ENCODE measurements around the gene TRAPPC2L.

TRAPPC2L gene

GRCh38 chr16:88862968-88863367 is 6.0 kb downstream of the TRAPPC2L start:
- no peak overlapping the region for H4K91ac ChIP-seq (ENCODE audit: low read depth, low read length, poor library complexity)
- H3K27ac ChIP-seq (replicated peaks; ENCODE audit: low read length): no peak overlapping the region
- peaks cover 17 to 32% of the 10 kb centered on the region in 2 donors for H3K36me3 ChIP-seq (replicated peaks in 1 of 2; ENCODE audit: control insufficient read depth in 2 of 2, insufficient read depth in 2 of 2, low read length in 2 of 2)
- H3K23ac ChIP-seq (ENCODE audit: low read depth, low read length, poor library complexity): no peak overlapping the region
- peak overlapping the region in 1 of 2 donors; percentile 43 for H3K4me3 ChIP-seq (ENCODE audit: low read length in 2 of 2)
- no peak for DNase-seq (ENCODE audit: low spot score)
- H3K4me1 ChIP-seq (ENCODE audit: control insufficient read depth in 2 of 2, insufficient read depth in 1 of 2, low read depth in 1 of 2, low read length in 2 of 2): peaks cover 2 to 4% of the 10 kb centered on the region in 2 donors
- no peak overlapping the region for H2AFZ ChIP-seq (ENCODE audit: low read length)
- H2BK120ac ChIP-seq (ENCODE audit: low read depth, low read length): no peak overlapping the region
- H4K8ac ChIP-seq (ENCODE audit: low read depth, low read length): peak overlapping the region; percentile 65
- no peaks in the 10 kb centered on the region for H3K9me3 ChIP-seq (replicated peaks in 1 of 2; ENCODE audit: control insufficient read depth in 2 of 2, insufficient read depth in 1 of 2, low read depth in 1 of 2, low read length in 2 of 2)
- no peak overlapping the region for H2BK15ac ChIP-seq (ENCODE audit: low read length)
- no peak overlapping the region for H2BK5ac ChIP-seq (ENCODE audit: low read length)
- H2AK5ac ChIP-seq (ENCODE audit: low read depth, low read length): no peak overlapping the region
- H3K9ac ChIP-seq (ENCODE audit: low read depth, low read length, poor library complexity): no peak overlapping the region
- H2BK12ac ChIP-seq (ENCODE audit: low read length): no peak overlapping the region
- H3K14ac ChIP-seq (ENCODE audit: low read length): no peak overlapping the region
- H3K4me2 ChIP-seq (ENCODE audit: insufficient read depth, low read length, poor library complexity, severe bottlenecking): no peak overlapping the region
- no CpG with 5 or more reads among the region's 25 CpGs for WGBS, 2 donors (ENCODE audit: extremely low coverage in 2 of 2, insufficient read length in 2 of 2, insufficient replicate concordance in 1 of 2)
- peaks cover 0 to 19% (median 0%) of the 10 kb centered on the region in 3 experiments for H3K27me3 ChIP-seq (ENCODE audit: control insufficient read depth in 3 of 3, insufficient read depth in 3 of 3, low read depth in 1 of 3, low read length in 3 of 3)
- no peak overlapping the region for H3K4ac ChIP-seq (ENCODE audit: low read length)
- no peak overlapping the region for H3K18ac ChIP-seq (ENCODE audit: low read length)
- H3K79me1 ChIP-seq (ENCODE audit: low read depth, low read length): peaks cover 2% of the 10 kb centered on the region

- no peak overlapping the region for H3K27ac ChIP-seq (replicated peaks; ENCODE audit: low read length)
- WGBS, 2 donors (ENCODE audit: extremely low coverage in 2 of 2, insufficient read length in 2 of 2, insufficient replicate concordance in 1 of 2): no CpG with 5 or more reads among the region's 13 CpGs
- no peak overlapping the region for H3K9ac ChIP-seq (ENCODE audit: low read depth, low read length, poor library complexity)
- H2AK5ac ChIP-seq (ENCODE audit: low read depth, low read length): no peak overlapping the region
- no peak overlapping the region for H2BK12ac ChIP-seq (ENCODE audit: low read length)
- H3K4me1 ChIP-seq (ENCODE audit: control insufficient read depth in 2 of 2, insufficient read depth in 1 of 2, low read depth in 1 of 2, low read length in 2 of 2): peaks cover 0 to 2% of the 10 kb centered on the region in 2 donors
- H3K14ac ChIP-seq (ENCODE audit: low read length): no peak overlapping the region
- H3K18ac ChIP-seq (ENCODE audit: low read length): no peak overlapping the region
- no peak overlapping the region for H3K4me3 ChIP-seq (ENCODE audit: low read length in 2 of 2)
- no peak overlapping the region for H3K23ac ChIP-seq (ENCODE audit: low read depth, low read length, poor library complexity)
- no peak overlapping the region for H2BK15ac ChIP-seq (ENCODE audit: low read length)
- H3K36me3 ChIP-seq (replicated peaks in 1 of 2; ENCODE audit: control insufficient read depth in 2 of 2, insufficient read depth in 2 of 2, low read length in 2 of 2): peaks cover 17 to 32% of the 10 kb centered on the region in 2 donors
- H3K9me3 ChIP-seq (replicated peaks in 1 of 2; ENCODE audit: control insufficient read depth in 2 of 2, insufficient read depth in 1 of 2, low read depth in 1 of 2, low read length in 2 of 2): no peaks in the 10 kb centered on the region
- peaks cover 0 to 21% (median 0%) of the 10 kb centered on the region in 3 experiments for H3K27me3 ChIP-seq (ENCODE audit: control insufficient read depth in 3 of 3, insufficient read depth in 3 of 3, low read depth in 1 of 3, low read length in 3 of 3)
- H4K8ac ChIP-seq (ENCODE audit: low read depth, low read length): no peak overlapping the region
- H2BK5ac ChIP-seq (ENCODE audit: low read length): no peak overlapping the region
- no peak overlapping the region for H3K4me2 ChIP-seq (ENCODE audit: insufficient read depth, low read length, poor library complexity, severe bottlenecking)
- no peak overlapping the region for H2BK120ac ChIP-seq (ENCODE audit: low read depth, low read length)
- DNase-seq (ENCODE audit: low spot score): no peak
- no peak overlapping the region for H4K91ac ChIP-seq (ENCODE audit: low read depth, low read length, poor library complexity)
- no peak overlapping the region for H3K4ac ChIP-seq (ENCODE audit: low read length)
- H2AFZ ChIP-seq (ENCODE audit: low read length): no peak overlapping the region
- H3K79me1 ChIP-seq (ENCODE audit: low read depth, low read length): peaks cover 2% of the 10 kb centered on the region
Observed at GRCh38 chr16:88863426-88863825, 6.5 kb downstream of the TRAPPC2L start.

GRCh38 chr16:88864099-88864498 is 7.2 kb downstream of the TRAPPC2L start:
- Histone ChIP-seq H3K4me3 (ENCODE audit: low read length in 2 of 2) (no peak overlapping the region), H2BK15ac (ENCODE audit: low read length) (no peak overlapping the region), H4K91ac (ENCODE audit: low read depth, low read length, poor library complexity) (no peak overlapping the region), H2BK5ac (ENCODE audit: low read length) (no peak overlapping the region), H2BK120ac (ENCODE audit: low read depth, low read length) (no peak overlapping the region), H3K4me1 (ENCODE audit: control insufficient read depth in 2 of 2, insufficient read depth in 1 of 2, low read depth in 1 of 2, low read length in 2 of 2) (peaks cover 0 to 2% of the 10 kb centered on the region in 2 donors), H3K18ac (ENCODE audit: low read length) (no peak overlapping the region), H4K8ac (ENCODE audit: low read depth, low read length) (no peak overlapping the region), H3K36me3 (replicated peaks in 1 of 2; ENCODE audit: control insufficient read depth in 2 of 2, insufficient read depth in 2 of 2, low read length in 2 of 2) (peaks cover 17 to 29% of the 10 kb centered on the region in 2 donors), H2AK5ac (ENCODE audit: low read depth, low read length) (peak overlapping the region; percentile 63), H3K27ac (replicated peaks; ENCODE audit: low read length) (no peak overlapping the region), H3K79me1 (ENCODE audit: low read depth, low read length) (peaks cover 2% of the 10 kb centered on the region), H2AFZ (ENCODE audit: low read length) (no peak overlapping the region), H3K27me3 (ENCODE audit: control insufficient read depth in 3 of 3, insufficient read depth in 3 of 3, low read depth in 1 of 3, low read length in 3 of 3) (peaks cover 0 to 28% (median 0%) of the 10 kb centered on the region in 3 experiments), H2BK12ac (ENCODE audit: low read length) (no peak overlapping the region), H3K14ac (ENCODE audit: low read length) (no peak overlapping the region), H3K4ac (ENCODE audit: low read length) (no peak overlapping the region), H3K23ac (ENCODE audit: low read depth, low read length, poor library complexity) (peak overlapping the region; percentile 43), H3K4me2 (ENCODE audit: insufficient read depth, low read length, poor library complexity, severe bottlenecking) (no peak overlapping the region), H3K9ac (ENCODE audit: low read depth, low read length, poor library complexity) (no peak overlapping the region), H3K9me3 (replicated peaks in 1 of 2; ENCODE audit: control insufficient read depth in 2 of 2, insufficient read depth in 1 of 2, low read depth in 1 of 2, low read length in 2 of 2) (no peaks in the 10 kb centered on the region)
- WGBS, 2 donors (ENCODE audit: extremely low coverage in 2 of 2, insufficient read length in 2 of 2, insufficient replicate concordance in 1 of 2): no CpG with 5 or more reads among the region's 15 CpGs
- DNase-seq (ENCODE audit: low spot score): no peak

- Histone ChIP-seq H4K91ac (ENCODE audit: low read depth, low read length, poor library complexity) (no peak overlapping the region), H2AK5ac (ENCODE audit: low read depth, low read length) (no peak overlapping the region), H2AFZ (ENCODE audit: low read length) (no peak overlapping the region), H3K4me1 (ENCODE audit: control insufficient read depth in 2 of 2, insufficient read depth in 1 of 2, low read depth in 1 of 2, low read length in 2 of 2) (peaks cover 0 to 2% of the 10 kb centered on the region in 2 donors), H3K27ac (replicated peaks; ENCODE audit: low read length) (no peak overlapping the region), H2BK5ac (ENCODE audit: low read length) (no peak overlapping the region), H3K36me3 (replicated peaks in 1 of 2; ENCODE audit: control insufficient read depth in 2 of 2, insufficient read depth in 2 of 2, low read length in 2 of 2) (peaks cover 16 to 24% of the 10 kb centered on the region in 2 donors), H2BK120ac (ENCODE audit: low read depth, low read length) (no peak overlapping the region), H2BK12ac (ENCODE audit: low read length) (no peak overlapping the region), H3K4ac (ENCODE audit: low read length) (no peak overlapping the region), H3K18ac (ENCODE audit: low read length) (no peak overlapping the region), H3K79me1 (ENCODE audit: low read depth, low read length) (peaks cover 2% of the 10 kb centered on the region), H3K23ac (ENCODE audit: low read depth, low read length, poor library complexity) (no peak overlapping the region), H3K9ac (ENCODE audit: low read depth, low read length, poor library complexity) (no peak overlapping the region), H2BK15ac (ENCODE audit: low read length) (no peak overlapping the region), H3K14ac (ENCODE audit: low read length) (no peak overlapping the region), H3K27me3 (ENCODE audit: control insufficient read depth in 3 of 3, insufficient read depth in 3 of 3, low read depth in 1 of 3, low read length in 3 of 3) (peaks cover 0 to 32% (median 0%) of the 10 kb centered on the region in 3 experiments), H3K4me2 (ENCODE audit: insufficient read depth, low read length, poor library complexity, severe bottlenecking) (no peak overlapping the region), H3K9me3 (replicated peaks in 1 of 2; ENCODE audit: control insufficient read depth in 2 of 2, insufficient read depth in 1 of 2, low read depth in 1 of 2, low read length in 2 of 2) (no peaks in the 10 kb centered on the region), H4K8ac (ENCODE audit: low read depth, low read length) (no peak overlapping the region), H3K4me3 (ENCODE audit: low read length in 2 of 2) (no peak overlapping the region)
- no peak for DNase-seq (ENCODE audit: low spot score)
- whole genome bisulfite sequencing, 2 donors (ENCODE audit: extremely low coverage in 2 of 2, insufficient read length in 2 of 2, insufficient replicate concordance in 1 of 2): no CpG with 5 or more reads among the region's 18 CpGs
Observed at GRCh38 chr16:88864521-88864920, 7.6 kb downstream of the TRAPPC2L start.

Data from neuronal stem cell (in vitro differentiated cells).